HK-2 (cell line): ENCODE results near the gene FBXL17.

ENCODE experiments used
- DNase-seq: peaks from one replicate; pipeline ENCODE4 v3.0.0-alpha.2; 2018; ENCODE audit not compliant: unreplicated experiment

The FBXL17 gene

DNA sequence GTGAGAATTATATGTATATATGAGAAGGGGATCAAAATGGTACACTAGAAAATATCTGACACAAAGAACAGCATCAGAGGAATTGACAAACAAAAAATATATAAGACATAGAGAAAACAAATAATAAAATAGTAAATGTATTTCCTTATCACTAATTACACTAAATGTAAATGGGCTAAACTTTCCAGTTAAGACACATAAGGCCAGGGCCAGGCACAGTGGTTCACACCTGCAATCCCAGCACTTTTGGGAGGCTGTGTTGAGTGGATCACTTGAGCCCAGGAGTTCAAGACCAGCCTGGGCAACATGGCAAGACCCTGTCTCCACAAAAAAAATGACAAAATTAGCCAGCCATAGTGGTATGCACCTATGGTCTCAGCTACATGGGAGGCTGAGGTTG, 8.5 kb downstream of the FBXL17 start:
- no peak for DNase-seq

DNA sequence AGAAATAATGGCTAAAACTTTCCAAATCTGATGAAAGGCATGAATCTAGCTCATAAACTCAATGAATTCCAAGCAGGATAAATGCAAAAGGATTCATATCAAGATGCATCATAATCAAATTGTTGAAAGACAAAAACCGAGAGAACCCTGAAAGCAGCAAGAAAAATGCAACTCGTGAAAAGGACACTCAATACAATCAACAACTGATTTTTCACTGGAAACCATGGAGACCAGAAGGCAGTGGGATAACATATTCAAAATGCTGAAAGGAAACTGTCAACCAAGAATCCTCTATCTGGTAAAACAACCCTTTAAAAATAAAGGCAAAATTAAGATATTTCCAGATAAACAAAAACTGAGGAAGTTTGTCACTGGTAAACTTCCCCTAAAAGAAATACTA, 9.5 kb downstream of the FBXL17 start:
- DNase-seq = no peak

DNA sequence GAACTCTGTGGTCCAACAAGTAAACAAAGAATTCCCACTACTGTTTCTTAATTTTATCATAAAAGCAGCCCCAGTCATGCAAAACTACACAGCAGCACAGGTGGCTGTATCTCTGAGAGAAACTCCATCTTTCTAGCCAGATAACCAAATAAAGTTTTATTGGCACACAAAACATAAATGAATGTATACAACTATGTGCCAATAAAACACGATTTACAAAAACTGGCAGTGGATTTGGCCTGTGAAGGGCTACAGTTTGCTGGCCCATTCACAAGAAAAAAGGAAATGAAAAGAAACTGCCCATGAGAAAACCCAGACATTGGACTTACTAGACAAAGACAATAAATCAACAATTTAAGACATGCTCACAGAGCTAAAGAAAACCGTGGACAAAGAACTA, 10.6 kb downstream of the FBXL17 start:
- no peak for DNase-seq

DNA sequence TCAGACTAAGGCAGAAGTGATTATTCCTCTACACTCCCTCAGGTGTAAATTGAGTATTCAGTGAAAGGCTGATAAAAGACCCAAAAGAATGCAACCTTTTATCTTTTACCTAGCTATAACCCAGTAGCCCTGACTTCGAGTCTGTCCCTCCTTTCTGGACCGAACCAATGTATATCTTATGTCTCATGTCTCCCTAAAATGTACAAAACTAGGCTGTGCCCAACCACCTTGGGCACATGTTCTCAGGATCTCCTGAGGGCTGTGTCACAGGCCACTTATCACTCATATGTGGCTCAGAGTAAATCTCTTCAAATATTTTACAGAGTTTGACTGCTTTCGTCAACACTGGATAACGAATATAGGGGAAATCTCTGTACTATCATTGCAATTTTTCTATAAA, 12.7 kb downstream of the FBXL17 start:
- no peak for DNase-seq

DNA sequence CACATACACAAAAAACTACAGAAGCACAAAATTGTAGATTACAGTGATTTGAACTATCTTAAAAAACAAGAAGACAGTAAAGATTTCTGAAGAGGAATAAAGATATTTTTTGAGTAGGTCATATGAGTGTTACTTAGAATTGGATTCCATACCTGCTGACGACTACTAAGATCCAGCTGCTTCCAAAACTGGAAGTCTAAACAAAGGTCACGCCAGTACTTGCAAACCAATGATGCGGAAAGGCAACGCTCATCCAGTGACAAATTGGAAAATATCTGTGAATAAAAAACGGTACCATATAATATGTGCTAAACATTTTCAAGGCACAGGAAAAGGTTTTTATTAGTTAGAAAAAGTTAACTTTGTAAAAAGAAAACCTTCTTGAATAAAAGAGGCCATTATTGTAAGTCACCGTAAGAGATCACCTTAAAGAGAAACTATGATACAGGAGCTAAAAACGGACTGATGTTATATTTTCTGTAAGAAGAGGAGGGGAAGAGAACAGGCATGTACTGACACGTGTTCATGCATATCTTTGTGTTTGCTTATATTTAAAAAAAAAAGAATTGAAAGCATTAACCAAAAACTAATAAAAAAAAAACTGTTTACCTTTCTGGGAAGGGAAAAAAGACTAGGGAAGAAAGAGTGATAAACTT, 14.1 kb downstream of the FBXL17 start:
- no peak for DNase-seq

DNA sequence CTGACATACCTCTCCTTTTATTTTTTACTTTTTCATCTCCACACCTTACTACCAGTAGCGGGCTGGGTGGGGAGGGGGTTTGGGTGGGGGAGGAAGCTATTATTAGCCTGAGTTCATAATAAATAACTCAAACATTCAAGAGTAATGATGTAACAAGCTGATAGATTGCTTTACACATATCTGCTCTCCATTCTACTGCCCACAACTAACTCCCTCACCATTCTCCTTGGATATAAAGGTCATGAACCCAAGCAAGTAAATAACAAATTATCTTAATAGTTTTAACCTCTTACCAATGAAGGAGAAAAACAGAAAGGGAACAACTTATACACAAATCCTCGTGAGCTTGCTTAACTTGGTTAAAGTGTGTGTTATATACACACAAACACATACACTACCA, 15.4 kb downstream of the FBXL17 start:
- no peak for DNase-seq

DNA sequence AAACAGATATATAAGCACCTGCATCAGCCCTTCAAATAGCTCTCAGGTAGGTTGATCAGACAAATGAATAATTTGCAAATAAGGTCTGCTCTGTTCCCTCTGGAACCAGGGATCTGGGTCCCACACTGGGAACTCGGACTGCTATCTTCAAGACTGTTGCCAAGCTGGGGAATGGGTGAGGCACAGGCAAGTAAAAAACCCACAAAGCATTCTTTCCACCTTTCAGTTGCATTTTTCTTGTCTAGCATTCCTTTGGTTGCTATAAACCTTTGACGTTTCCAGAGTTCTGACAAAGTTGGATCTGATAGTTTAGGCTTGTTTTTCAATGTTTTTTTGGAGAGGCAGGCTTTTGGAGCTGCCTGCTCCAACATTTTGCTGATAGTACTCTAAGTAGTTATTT, 20.1 kb downstream of the FBXL17 start:
- DNase-seq = no peak

DNA sequence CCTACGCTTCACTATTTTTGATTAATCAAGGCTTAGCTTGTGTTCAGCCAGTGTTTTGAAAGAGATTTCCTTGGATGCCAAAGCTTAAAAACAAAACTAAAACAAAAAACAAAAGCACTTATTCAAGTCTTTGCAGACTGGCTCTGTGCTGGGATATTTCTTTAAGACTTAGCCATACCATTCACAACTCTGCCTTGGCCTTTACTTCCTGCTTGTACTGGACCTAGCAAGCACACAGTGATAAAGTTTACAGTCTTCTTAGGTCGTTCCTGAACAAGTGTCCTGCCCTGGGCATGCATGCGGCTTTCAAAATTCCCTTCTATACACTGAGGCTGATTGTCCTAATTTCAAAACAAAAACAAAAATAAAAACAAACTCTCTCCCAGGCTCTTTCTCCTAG, 20.7 kb downstream of the FBXL17 start:
- no peak for DNase-seq

DNA sequence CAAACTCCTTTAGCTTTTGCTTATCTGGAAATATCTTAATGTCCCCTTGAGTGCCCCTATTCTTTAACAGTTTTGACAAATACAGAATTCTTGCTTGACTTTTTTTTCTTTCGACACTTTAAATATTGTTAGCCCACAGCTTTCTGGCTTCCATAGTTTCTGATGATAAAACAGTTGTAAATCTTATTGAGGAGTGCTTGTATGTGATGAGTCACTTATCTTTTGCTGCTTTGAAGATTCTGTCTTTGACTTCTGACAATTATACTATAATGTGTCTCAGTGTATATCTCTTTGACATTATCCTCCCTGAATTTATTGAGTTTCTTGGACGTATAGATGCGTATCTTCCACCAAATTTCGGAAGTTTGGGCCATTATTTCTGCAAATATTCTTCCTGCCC, 21.6 kb downstream of the FBXL17 start:
- no peak for DNase-seq

DNA sequence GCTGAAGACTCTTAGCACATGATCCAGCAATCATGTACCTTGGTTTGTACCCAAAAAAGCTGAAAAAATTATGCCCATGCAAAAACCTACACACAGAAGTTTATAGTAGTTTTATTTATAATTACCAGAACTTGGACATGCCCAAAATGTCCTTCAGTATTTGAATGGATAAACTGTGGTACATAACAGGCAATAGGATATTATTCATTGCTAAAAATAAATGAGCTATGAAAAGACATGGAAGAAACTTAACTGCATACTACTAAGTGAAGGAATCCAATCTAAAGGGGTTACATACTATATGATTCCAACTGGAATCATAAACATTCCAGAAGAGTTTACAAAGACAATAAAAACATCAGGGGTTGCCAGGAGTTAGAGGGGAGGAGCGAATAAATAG, 25.6 kb downstream of the FBXL17 start:
- DNase-seq = no peak

DNA sequence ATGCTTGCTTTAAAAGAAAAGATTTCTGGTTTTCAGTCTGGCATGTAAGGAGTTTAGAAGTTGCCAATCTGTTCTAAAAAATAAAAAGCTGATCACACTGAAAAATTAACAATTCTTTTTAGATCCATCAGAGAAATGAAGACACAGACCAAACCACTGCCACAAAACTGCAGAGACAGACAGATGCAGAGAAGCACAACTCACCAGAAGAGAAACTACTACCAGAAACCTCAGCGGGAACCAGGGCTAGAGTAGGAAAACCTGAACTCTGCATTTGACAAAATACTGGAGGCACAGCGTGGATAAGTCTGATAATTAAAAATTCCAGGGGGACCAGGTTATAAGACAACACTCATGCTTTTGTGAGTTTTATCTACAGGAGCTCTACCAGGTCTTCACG, 28.8 kb downstream of the FBXL17 start:
- no peak for DNase-seq

DNA sequence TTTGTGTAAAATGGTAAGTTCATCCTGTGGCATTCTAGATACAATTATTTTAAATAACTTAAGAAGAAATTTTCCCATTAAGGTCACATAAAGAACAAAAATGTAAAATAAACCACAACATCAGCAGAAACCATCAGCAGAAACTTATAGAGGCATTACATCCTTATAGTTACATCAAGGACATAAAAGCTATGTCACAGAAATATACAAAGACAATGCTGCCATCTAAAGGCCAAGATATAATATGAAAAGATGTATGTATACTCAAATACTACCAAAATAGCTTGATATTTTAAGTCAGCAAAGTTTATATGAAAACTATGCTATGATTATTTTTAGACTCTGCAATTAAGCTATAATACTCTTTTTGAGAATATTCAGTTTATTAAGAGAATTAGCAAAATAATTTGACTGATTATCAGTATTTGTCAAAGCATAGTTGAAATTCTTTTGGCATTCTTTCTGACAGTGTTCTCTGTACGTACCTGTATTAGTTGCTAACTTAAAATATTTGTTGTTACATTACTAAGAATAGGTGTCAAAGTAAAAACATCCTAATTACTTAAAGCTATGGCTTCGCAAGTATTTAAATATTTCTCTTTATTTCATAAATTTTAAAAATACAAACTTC, 36.2 kb downstream of the FBXL17 start:
- DNase-seq = no peak

DNA sequence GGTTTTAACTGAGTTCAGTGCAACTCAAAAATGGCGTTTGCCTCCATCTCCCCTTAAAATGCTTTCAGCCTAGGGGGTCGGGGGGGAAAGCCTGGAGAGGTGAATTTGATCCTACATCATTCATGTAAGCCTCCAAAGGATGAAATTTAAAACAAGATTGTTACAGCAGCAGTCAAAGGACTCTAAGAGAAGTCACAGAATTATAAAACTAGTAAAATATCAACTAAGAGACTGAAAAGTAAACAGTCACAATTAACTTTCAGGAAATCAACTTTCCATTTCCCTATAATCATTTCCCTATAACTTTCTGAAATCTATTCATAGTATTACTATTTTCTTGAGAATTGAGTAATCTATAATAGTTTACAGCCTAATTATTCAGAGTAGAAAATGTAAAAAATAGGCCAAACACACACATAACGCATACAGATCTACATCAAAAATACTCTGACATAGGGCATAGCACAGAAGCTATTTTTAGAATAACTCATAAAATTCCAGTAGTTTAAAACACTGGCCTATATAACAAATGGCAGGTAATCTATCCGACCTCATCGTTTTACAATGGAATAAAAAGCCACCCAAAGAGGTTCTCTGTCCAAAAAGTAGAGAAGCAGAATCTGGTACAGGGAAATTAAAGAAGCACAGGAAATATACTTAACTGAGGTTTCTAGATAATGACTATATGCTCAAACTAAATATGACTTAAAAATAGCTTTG, 37.6 kb downstream of the FBXL17 start:
- no peak for DNase-seq

DNA sequence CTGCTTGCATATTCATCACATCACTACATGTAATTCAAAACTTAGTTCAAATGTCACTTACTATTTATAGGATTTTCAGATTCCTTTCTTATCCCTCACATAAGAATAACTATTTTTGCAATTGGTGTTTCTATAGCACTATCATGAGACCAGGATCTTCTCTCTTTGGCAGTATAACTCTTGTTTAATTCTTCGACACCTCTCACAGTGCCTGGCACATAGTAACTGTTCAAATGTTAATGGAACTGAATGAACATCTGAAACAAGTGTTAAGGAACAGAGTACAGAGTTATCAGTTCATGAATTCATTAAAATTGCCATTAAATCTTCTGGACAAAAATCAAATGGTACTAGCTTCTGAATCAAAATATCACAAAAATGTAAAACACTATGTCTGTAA, 40.0 kb downstream of the FBXL17 start:
- no peak for DNase-seq

DNA sequence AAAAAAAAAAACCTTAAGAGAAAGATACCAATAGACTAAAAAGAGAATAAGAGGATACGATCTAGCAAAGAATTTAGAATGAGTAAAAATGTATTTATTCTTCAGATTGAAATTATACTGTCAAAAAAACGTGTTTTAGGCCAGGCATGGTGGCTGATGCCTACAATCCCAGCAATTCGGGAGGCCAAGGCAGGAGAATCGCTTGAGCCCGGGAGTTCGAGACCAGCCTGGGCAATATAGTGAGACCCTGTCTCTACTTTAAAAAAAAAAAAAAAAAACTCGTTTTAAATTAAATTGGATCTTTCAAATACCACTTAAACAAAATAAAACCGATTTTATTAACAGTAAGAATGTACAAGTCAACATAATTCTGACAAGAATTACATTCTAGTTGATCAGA, 41.8 kb downstream of the FBXL17 start:
- no peak for DNase-seq

DNA sequence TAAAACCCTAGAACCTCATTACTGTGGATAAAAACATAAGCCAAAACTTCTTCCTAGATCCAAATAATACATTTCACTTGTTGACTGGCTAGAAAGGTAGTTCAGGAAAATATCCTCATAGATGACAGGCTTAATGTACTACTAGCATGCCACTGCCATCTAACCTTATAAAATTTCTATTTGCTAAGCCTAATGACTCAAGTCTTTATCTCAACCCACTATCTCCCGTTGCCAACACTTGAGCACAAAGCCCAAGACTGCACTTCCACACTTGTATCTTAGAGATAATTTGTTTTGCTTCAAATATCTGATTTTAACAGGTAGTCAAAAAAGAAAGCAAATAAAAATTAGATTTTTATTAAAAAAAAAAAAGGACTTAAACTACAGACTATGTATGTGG, 42.7 kb downstream of the FBXL17 start:
- no peak for DNase-seq

DNA sequence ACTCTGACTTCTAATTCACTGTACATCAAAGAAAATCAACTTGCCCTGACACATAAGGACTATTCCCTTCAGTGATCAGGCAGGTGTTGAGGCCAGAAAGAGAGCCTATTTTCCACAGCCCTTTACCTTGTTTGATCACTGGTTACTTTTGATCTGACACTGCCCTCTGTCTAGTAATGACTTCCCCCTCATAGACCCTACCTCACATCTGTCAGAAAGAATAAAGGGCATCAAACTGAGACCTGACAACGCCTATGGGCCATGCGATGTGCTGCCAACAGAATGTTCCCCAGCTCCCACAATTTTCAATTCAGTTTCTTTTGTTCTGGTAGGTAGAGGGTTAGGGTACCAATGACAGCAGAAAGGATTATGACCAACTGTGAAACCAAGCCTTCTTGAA, 47.7 kb downstream of the FBXL17 start:
- DNase-seq = no peak

DNA sequence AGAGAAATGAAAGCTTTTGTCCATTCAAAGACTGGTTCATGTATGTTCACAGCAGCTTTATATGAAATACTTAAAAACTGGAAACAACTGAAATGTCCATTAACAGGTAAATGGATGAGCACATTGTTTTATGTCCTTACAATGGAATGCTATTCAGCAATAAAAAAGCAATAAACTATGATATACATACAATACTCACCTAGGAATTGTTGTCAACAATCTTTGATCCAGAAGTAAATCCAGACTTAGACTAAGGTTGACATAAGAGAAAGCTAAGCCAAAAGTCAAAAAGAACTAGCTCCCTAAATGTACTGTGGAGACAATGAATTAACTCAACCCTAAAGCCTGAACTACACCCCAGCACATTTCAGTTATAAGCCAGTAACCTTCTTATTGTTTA, 54.9 kb downstream of the FBXL17 start:
- DNase-seq = no peak

DNA sequence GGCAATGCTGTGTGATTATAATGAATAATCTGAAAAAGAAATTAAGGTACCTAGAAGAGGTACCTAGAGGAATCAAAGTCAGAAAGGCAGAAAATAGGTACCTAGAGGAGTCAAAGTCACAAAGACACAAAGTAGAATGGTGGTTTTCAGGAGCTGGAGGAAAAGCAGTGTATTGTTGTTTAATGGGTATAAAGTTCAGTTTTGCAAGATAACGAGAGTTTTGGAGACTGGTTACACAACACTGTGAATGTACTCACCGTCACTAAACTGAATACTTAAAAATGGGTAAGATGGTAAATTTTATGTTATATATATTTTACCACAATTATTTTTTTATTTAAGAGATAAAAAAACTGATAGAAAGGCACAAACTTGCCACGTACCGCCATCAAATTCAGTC, 57.0 kb downstream of the FBXL17 start:
- DNase-seq = no peak

DNA sequence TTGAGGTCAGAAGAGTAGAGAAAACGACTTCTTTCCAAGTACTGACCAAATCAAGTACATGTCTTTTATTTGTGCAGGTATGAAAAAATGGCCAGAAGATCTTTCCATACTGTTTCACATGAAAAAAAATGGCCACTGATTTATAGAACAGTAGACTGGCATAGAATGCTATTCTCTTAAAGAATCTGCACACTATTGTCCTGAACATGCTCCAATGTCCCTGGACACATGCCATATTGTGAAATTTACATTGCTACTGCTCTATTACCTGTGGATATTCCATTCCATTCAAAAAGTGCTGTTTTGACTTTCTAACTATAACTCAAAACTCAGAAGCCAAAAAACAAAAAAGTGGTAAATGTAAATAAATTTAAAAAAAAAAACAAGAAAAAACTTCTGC, 60.6 kb downstream of the FBXL17 start:
- no peak for DNase-seq

DNA sequence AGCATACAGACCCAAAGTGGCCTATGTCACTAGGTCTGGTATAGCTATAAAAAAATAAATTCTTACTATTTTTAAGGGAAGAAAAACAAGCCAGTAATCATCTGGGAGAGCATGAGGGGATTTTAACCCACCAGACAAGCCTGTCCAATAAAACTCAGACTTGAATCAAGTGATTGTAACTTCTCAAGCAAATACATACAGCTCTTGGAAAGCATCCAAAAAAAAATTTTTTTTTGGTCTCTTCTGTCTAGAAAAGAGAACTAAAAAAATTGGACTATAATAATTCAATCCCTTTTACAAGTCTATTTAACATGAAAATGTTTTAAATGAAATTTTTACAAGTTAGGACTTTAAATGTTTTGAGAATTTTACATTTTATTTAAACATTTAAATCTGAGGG, 61.7 kb downstream of the FBXL17 start:
- DNase-seq = no peak

DNA sequence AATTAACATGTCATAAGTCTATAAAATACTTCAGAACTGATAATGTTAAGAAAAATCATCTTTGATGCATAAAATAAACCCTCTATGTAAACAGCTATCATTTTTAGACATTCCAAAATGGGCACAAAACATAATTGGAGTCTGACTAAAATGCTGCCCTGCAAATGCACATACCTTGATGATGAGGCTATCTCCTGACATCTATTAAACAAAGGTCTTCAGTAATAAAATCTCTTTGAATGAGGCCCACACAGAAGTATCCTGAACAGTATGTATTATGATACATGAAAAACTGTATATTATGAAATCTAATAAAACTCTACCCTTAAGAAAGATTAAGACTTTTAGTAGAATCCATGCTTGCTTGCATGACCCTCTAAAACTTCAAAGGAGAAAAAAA, 66.1 kb downstream of the FBXL17 start:
- DNase-seq = no peak

DNA sequence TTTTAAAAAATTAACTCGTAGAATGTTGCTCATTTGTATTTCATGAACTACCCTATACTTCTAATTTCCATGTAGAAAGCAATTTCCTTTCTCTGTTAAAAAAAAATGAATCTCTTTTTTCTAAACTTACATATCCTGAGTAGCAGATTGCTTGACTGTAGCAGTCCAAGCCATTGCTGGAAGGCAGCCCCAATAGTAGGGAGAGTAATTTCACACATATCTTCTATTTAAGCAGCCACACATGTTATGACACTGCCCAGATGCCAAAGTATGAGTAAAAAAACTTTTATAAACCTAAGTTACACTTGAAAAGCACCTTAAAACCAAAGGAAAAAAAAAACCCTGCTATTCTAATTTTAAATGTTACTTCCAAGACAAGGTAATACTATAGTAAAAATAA, 69.6 kb downstream of the FBXL17 start:
- no peak for DNase-seq

DNA sequence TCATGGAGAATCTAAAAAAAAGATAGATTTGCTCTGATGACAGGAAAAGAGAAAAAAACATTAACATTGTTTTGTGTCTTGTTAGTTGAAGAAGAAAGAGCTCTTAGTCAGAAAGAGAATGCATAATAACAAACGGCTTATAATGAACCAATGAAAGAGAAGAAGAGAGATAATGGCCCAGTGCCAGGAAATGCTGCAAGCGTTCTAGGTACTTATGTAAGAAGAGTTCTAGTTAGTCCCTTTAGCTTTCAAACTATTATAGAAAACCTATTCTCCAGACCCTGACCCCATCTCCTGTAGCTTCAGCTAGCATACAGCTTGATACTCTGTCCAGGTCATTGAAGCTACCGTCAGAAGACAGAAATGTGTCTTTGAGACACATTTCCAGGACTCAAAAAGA, 70.2 kb downstream of the FBXL17 start:
- DNase-seq = no peak
